WTC11 (cell line): ENCODE data around the gene AASDHPPT. TPM values are rescaled to one million over a fixed set of nuclear protein-coding genes. Genes with fewer than 3 reads are reported as not detected.

ENCODE experiments used
- AR ChIP-seq: fragments of 250-450 bp; sonication (Bioruptor Pico); IDR thresholded peaks from 2 replicates; pipeline ENCODE4 v1.9.0; 2021; ENCODE audit warnings: mild to moderate bottlenecking
- ATF1 ChIP-seq: sonication (generic); formaldehyde crosslinking; IDR thresholded peaks from 2 replicates; pipeline ENCODE4 v1.8.1; 2023; ENCODE audit warnings: mild to moderate bottlenecking, moderate library complexity, missing genetic modification reagents
- CREB1 ChIP-seq: sonication (generic); formaldehyde crosslinking; IDR thresholded peaks from 2 replicates; pipeline ENCODE4 v1.8.0; 2023; ENCODE audit warnings: mild to moderate bottlenecking, missing genetic modification reagents
- CTCF ChIP-seq: fragments of 200-600 bp; IDR thresholded peaks from 2 replicates; pipeline ENCODE4 v1.8.0; 2022; ENCODE audit warnings: antibody characterized with exemption
- FOXP4 ChIP-seq: sonication (generic); formaldehyde crosslinking; IDR thresholded peaks from 2 replicates; pipeline ENCODE4 v1.8.0; 2022; ENCODE audit warnings: mild to moderate bottlenecking, missing genetic modification reagents
- HMGA2 ChIP-seq: fragments of 250-450 bp; sonication (Bioruptor Pico); IDR thresholded peaks from 2 replicates; pipeline ENCODE4 v1.4.0; 2021; ENCODE audit warnings: mild to moderate bottlenecking, moderate library complexity
- IRF2 ChIP-seq: sonication (generic); formaldehyde crosslinking; IDR thresholded peaks from 2 replicates; pipeline ENCODE4 v1.8.0; 2022; ENCODE audit warnings: low read depth, missing genetic modification reagents, borderline replicate concordance
- NFE2L1 ChIP-seq: sonication (generic); formaldehyde crosslinking; IDR thresholded peaks from 2 replicates; pipeline ENCODE4 v1.8.1; 2023; ENCODE audit warnings: missing genetic modification reagents
- RORB ChIP-seq: fragments of 250-450 bp; sonication (Bioruptor Pico); IDR thresholded peaks from 2 replicates; pipeline ENCODE4 v1.9.0; 2021; ENCODE audit warnings: mild to moderate bottlenecking
- TEAD4 ChIP-seq: sonication (generic); formaldehyde crosslinking; IDR thresholded peaks from 2 replicates; pipeline ENCODE4 v1.8.0; 2022; ENCODE audit warnings: mild to moderate bottlenecking, missing genetic modification reagents
- ZNF317 ChIP-seq: sonication (generic); formaldehyde crosslinking; IDR thresholded peaks from 2 replicates; pipeline ENCODE4 v1.8.1; 2023; ENCODE audit warnings: low read depth, mild to moderate bottlenecking, moderate library complexity, missing genetic modification reagents, borderline replicate concordance
- ZNF396 ChIP-seq: fragments of 250-450 bp; sonication (Bioruptor Pico); IDR thresholded peaks from 2 replicates; pipeline ENCODE4 v1.8.0; 2021; ENCODE audit warnings: mild to moderate bottlenecking, moderate library complexity, borderline replicate concordance
- ZNF416 ChIP-seq: fragments of 250-450 bp; sonication (Bioruptor Pico); IDR thresholded peaks from 2 replicates; pipeline ENCODE4 v1.9.0; 2021; ENCODE audit warnings: mild to moderate bottlenecking, inconsistent platforms
- ZNF423 ChIP-seq: fragments of 250-450 bp; sonication (Bioruptor Pico); IDR thresholded peaks from 2 replicates; pipeline ENCODE4 v2.1.2; 2022; ENCODE audit warnings: mild to moderate bottlenecking, moderate library complexity
- ZNF532 ChIP-seq: fragments of 250-450 bp; sonication (Bioruptor Pico); IDR thresholded peaks from 2 replicates; pipeline ENCODE4 v1.9.0; 2021; ENCODE audit warnings: mild to moderate bottlenecking, borderline replicate concordance
- total RNA-seq: library from RNA; stranded (reverse); gene quantifications from 3 replicates; pipeline ENCODE4 v1.2.3, GENCODE V29; 2021
- TF ChIP-seq, protein P1 (sequence below): fragments of 250-450 bp; sonication (Bioruptor Pico); IDR thresholded peaks from 2 replicates; pipeline ENCODE4 v1.8.0; 2021; ENCODE audit warnings: mild to moderate bottlenecking
- TF ChIP-seq, protein P2 (sequence below): sonication (generic); formaldehyde crosslinking; IDR thresholded peaks from 2 replicates; pipeline ENCODE4 v1.8.0; 2022; ENCODE audit warnings: mild to moderate bottlenecking, missing genetic modification reagents
- TF ChIP-seq, protein P3 (sequence below): fragments of 250-450 bp; sonication (Bioruptor Pico); IDR thresholded peaks from 2 replicates; pipeline ENCODE4 v2.1.2; 2022; ENCODE audit warnings: mild to moderate bottlenecking, moderate library complexity
- TF ChIP-seq, protein P4 (sequence below): fragments of 250-450 bp; sonication (Bioruptor Pico); conservative IDR thresholded peaks from 2 replicates; pipeline ENCODE4 v1.9.0; 2021; ENCODE audit warnings: mild to moderate bottlenecking

AASDHPPT gene
- total RNA-seq, 1 experiment from 2014 or later = 37.0 TPM

- TF ChIP-seq CTCF = no peak
- no peak for TF ChIP-seq HMGA2 (CRISPR knock-in tag)
- TF ChIP-seq TEAD4 (CRISPR knock-in tag) = no peak
- no peak for TF ChIP-seq IRF2 (CRISPR knock-in tag)
- 0 out of 2 replicates have a peak, but pooled peaks have one; percentile 17 for TF ChIP-seq ZNF317
- TF ChIP-seq, protein P1, sequence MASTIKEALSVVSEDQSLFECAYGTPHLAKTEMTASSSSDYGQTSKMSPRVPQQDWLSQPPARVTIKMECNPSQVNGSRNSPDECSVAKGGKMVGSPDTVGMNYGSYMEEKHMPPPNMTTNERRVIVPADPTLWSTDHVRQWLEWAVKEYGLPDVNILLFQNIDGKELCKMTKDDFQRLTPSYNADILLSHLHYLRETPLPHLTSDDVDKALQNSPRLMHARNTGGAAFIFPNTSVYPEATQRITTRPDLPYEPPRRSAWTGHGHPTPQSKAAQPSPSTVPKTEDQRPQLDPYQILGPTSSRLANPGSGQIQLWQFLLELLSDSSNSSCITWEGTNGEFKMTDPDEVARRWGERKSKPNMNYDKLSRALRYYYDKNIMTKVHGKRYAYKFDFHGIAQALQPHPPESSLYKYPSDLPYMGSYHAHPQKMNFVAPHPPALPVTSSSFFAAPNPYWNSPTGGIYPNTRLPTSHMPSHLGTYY = no peak
- TF ChIP-seq, protein P2, sequence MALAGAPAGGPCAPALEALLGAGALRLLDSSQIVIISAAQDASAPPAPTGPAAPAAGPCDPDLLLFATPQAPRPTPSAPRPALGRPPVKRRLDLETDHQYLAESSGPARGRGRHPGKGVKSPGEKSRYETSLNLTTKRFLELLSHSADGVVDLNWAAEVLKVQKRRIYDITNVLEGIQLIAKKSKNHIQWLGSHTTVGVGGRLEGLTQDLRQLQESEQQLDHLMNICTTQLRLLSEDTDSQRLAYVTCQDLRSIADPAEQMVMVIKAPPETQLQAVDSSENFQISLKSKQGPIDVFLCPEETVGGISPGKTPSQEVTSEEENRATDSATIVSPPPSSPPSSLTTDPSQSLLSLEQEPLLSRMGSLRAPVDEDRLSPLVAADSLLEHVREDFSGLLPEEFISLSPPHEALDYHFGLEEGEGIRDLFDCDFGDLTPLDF = peak; percentile 58; the same call in 1 of the 2 replicates
- TF ChIP-seq, protein P3, sequence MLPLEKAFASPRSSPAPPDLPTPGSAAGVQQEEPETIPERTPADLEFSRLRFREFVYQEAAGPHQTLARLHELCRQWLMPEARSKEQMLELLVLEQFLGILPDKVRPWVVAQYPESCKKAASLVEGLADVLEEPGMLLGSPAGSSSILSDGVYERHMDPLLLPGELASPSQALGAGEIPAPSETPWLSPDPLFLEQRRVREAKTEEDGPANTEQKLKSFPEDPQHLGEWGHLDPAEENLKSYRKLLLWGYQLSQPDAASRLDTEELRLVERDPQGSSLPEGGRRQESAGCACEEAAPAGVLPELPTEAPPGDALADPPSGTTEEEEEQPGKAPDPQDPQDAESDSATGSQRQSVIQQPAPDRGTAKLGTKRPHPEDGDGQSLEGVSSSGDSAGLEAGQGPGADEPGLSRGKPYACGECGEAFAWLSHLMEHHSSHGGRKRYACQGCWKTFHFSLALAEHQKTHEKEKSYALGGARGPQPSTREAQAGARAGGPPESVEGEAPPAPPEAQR (CRISPR knock-in tag) = no peak
- TF ChIP-seq ZNF396 (CRISPR knock-in tag) = no peak
- no peak for TF ChIP-seq ZNF423
- no peak for TF ChIP-seq ATF1 (CRISPR knock-in tag)
- 0 out of 2 replicates have a peak, but pooled peaks have one; percentile 35 for TF ChIP-seq FOXP4
- no peak for TF ChIP-seq AR (CRISPR knock-in tag)
- TF ChIP-seq, protein P4, sequence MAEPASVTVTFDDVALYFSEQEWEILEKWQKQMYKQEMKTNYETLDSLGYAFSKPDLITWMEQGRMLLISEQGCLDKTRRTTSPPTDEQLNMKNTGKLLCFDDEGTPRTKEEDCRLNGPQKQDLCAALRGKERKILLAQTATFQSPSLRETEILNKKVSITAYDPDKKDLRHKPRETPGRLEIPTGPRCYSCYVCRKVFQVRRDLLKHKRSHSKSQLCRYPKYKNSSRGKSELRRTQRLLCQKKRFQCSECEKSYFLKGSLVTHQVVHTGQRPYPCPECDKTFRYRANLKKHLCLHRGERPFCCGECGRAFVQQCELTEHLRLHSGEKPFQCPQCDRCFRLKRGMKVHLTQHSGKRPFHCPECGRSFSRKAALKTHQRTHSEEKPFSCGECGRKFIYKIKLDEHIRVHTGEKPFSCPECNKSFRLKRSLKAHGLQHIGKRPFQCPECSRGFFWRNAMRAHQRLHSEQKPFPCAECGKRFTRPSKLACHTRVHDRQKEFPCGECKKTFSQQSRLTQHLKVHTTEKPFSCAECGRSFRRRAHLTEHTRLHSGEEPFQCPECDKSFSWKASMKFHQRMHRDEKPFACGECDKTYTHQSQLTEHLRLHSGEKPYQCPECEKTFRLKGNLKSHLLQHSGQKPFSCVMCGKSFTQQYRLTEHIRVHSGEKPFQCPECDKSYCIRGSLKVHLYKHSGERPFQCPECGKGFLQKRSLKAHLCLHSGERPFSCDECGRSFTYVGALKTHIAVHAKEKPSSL (CRISPR knock-in tag) = no peak
- peak; percentile 23; the same call in 1 of the 2 replicates for TF ChIP-seq NFE2L1 (CRISPR knock-in tag)
- no peak for TF ChIP-seq ZNF532
- TF ChIP-seq RORB (CRISPR knock-in tag) = no peak
- 0 out of 2 replicates have a peak, but pooled peaks have one; percentile 6 for TF ChIP-seq ZNF416
- TF ChIP-seq CREB1 (CRISPR knock-in tag) = peak; percentile 55; the same call in 1 of the 2 replicates
Observed at GRCh38 chr11:106077609-106078455, at the start of gene AASDHPPT (continued).
